Measurements from ENCODE around the gene VWA8.
"Not testable (repeated sequence)": the region's sequence is repeated elsewhere in the genome, so short reads cannot be mapped to it uniquely, and the experiment has no call there.

VWA8 gene

GRCh38 chr13:41540240-41540639, 420.7 kb downstream of the VWA8 start:
- H3K36me3 ChIP-seq (ENCODE audit: control insufficient read depth in 1 of 2, insufficient read depth in 2 of 2, low read length in 2 of 2); H3K27ac ChIP-seq (ENCODE audit: low read depth, low read length); H3K9me3 ChIP-seq (ENCODE audit: control insufficient read depth in 1 of 2, low read length in 2 of 2); H3K4me1 ChIP-seq (ENCODE audit: control insufficient read depth in 1 of 2, insufficient read depth in 2 of 2, low read length in 2 of 2); H3K27me3 ChIP-seq (ENCODE audit: control insufficient read depth in 1 of 2, insufficient read depth in 2 of 2, low read length in 2 of 2); H3K9ac ChIP-seq (ENCODE audit: low read depth in 1 of 2, low read length in 2 of 2); H3K4me3 ChIP-seq (ENCODE audit: low read depth in 1 of 2, low read length in 2 of 2): not testable (repeated sequence)

- H3K27ac ChIP-seq (ENCODE audit: low read depth, low read length), result no peak overlapping the region
- H3K9me3 ChIP-seq (ENCODE audit: control insufficient read depth in 1 of 2, low read length in 2 of 2), result no peaks in the 10 kb centered on the region
- no peak overlapping the region for H3K4me3 ChIP-seq (ENCODE audit: low read depth in 1 of 2, low read length in 2 of 2)
- H3K4me1 ChIP-seq (ENCODE audit: control insufficient read depth in 1 of 2, insufficient read depth in 2 of 2, low read length in 2 of 2), result no peaks in the 10 kb centered on the region
- H3K9ac ChIP-seq (ENCODE audit: low read depth in 1 of 2, low read length in 2 of 2), result no peak overlapping the region
- no peaks in the 10 kb centered on the region for H3K27me3 ChIP-seq (ENCODE audit: control insufficient read depth in 1 of 2, insufficient read depth in 2 of 2, low read length in 2 of 2)
- H3K36me3 ChIP-seq (ENCODE audit: control insufficient read depth in 1 of 2, insufficient read depth in 2 of 2, low read length in 2 of 2), result no peaks in the 10 kb centered on the region
Observed at GRCh38 chr13:41533266-41534052, 427.4 kb downstream of the VWA8 start.

- H3K9me3 ChIP-seq (ENCODE audit: control insufficient read depth in 1 of 2, low read length in 2 of 2), result no peaks in the 10 kb centered on the region
- H3K27me3 ChIP-seq (ENCODE audit: control insufficient read depth in 1 of 2, insufficient read depth in 2 of 2, low read length in 2 of 2), result no peaks in the 10 kb centered on the region
- H3K9ac ChIP-seq (ENCODE audit: low read depth in 1 of 2, low read length in 2 of 2), result no peak overlapping the region
- H3K4me3 ChIP-seq (ENCODE audit: low read depth in 1 of 2, low read length in 2 of 2), result no peak overlapping the region
- H3K4me1 ChIP-seq (ENCODE audit: control insufficient read depth in 1 of 2, insufficient read depth in 2 of 2, low read length in 2 of 2), result no peaks in the 10 kb centered on the region
- H3K36me3 ChIP-seq (ENCODE audit: control insufficient read depth in 1 of 2, insufficient read depth in 2 of 2, low read length in 2 of 2), result no peaks in the 10 kb centered on the region
- H3K27ac ChIP-seq (ENCODE audit: low read depth, low read length), result no peak overlapping the region
Observed at GRCh38 chr13:41528021-41528420, 432.9 kb downstream of the VWA8 start.

DNA sequence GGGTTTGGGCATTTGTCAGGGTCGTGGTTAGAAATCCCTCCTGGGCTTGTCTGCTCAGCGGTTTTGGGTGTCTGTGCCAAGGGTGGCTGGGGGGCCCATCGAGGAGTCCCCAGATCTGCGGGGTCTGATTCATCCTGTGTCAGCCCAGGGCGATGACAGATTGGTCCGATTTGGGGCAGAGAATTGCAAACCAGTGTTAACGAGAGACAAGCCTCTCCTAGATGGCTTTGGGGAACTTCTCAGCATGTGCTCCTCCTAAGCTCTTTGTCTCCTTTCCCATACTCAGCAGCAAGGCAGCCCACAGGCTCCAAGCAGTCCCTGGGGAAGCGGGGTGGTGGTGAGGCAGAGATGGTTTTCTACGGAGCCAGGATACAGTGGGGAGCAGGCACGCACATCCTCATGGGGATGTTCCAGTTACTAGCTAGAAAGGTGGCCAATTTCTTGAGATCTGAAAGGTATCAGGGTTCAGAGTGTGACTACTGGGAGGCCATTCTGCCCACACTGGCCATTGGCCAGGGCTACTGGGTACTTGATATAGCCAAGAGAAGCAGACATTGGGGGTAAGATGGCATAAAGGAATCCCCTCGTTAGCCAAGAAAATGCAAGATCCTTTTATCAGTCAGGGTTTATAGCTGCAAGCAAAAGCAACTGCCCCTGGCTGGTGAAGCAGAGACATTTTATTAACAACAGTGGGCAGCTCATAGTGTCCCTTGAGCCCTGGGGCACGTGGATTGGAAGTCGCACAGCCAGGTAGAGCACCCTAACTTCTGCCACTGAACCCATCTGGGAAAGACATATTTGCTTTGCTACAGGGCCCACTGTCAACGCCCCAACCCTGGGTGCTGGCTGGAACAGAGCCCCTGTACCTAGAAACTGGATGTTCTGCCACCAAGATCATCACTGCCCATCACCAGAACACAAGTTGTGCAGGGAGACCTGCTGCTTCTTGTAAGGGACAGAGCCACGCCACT, 440.0 kb downstream of the VWA8 start:
- H3K27ac ChIP-seq (ENCODE audit: low read depth, low read length), result no peak overlapping the region
- H3K36me3 ChIP-seq (ENCODE audit: control insufficient read depth in 1 of 2, insufficient read depth in 2 of 2, low read length in 2 of 2), result no peaks in the 10 kb centered on the region
- H3K27me3 ChIP-seq (ENCODE audit: control insufficient read depth in 1 of 2, insufficient read depth in 2 of 2, low read length in 2 of 2), result no peaks in the 10 kb centered on the region
- no peaks in the 10 kb centered on the region for H3K4me1 ChIP-seq (ENCODE audit: control insufficient read depth in 1 of 2, insufficient read depth in 2 of 2, low read length in 2 of 2)
- H3K9ac ChIP-seq (ENCODE audit: low read depth in 1 of 2, low read length in 2 of 2), result no peak overlapping the region
- H3K4me3 ChIP-seq (ENCODE audit: low read depth in 1 of 2, low read length in 2 of 2), result no peak overlapping the region
- H3K9me3 ChIP-seq (ENCODE audit: control insufficient read depth in 1 of 2, low read length in 2 of 2), result no peaks in the 10 kb centered on the region

GRCh38 chr13:41520016-41520659, 440.8 kb downstream of the VWA8 start:
- Histone ChIP-seq H3K4me3 (ENCODE audit: low read depth in 1 of 2, low read length in 2 of 2) (no peak overlapping the region), H3K36me3 (ENCODE audit: control insufficient read depth in 1 of 2, insufficient read depth in 2 of 2, low read length in 2 of 2) (no peaks in the 10 kb centered on the region), H3K27ac (ENCODE audit: low read depth, low read length) (no peak overlapping the region), H3K27me3 (ENCODE audit: control insufficient read depth in 1 of 2, insufficient read depth in 2 of 2, low read length in 2 of 2) (no peaks in the 10 kb centered on the region), H3K9me3 (ENCODE audit: control insufficient read depth in 1 of 2, low read length in 2 of 2) (no peaks in the 10 kb centered on the region), H3K9ac (ENCODE audit: low read depth in 1 of 2, low read length in 2 of 2) (no peak overlapping the region), H3K4me1 (ENCODE audit: control insufficient read depth in 1 of 2, insufficient read depth in 2 of 2, low read length in 2 of 2) (no peaks in the 10 kb centered on the region)

All from duodenal mucosa (tissue), 2 donors.